Activated CD8-positive, alpha-beta memory T cell treated with anti-CD3 and anti-CD28 coated beads, Interleukin-2, amount 50 U/mL, for 1 hour (primary cell): ENCODE data around the gene EFHC1.

ENCODE experiments used
- DNase-seq: peaks from one replicate; pipeline ENCODE4 v3.0.0-alpha.2; 2020; ENCODE audit errors: extremely low read depth

The EFHC1 gene

GRCh38 chr6:52554684-52555280, 134.6 kb downstream of the EFHC1 start:
- DNase-seq: no peak

DNA sequence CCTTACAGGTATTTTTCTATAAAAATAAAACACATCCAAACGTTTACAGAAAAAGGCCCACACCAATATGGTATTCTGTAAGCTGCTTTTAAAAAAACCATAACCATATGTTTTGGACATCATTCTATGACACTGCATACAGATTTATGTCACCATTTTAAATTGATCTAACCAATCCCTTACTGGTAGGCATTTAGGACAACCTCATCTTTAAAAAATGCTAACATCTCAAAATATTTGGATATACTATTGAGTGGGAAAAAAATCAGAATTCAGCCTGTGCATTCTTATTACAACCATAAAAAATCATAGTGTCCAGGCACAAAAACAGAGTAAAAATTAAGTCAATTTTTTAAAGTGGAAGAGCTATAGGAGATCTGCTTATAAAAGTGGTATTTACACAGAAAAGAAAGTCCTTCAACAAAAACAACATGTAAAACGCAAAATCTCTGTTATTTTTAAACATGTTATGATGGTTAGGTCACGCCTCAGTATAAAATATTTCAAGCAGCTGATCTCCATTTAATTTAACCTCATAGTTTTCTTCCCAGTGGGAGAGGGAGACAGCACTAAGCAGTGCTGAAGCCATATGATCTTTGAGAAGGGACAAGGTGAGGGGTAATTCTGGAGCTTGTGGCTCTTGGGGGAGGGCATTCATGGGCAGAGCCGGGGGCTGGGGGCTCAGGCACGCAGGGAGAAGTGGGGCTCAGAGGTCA, 135.5 kb downstream of the EFHC1 start:
- no peak for DNase-seq

GRCh38 chr6:52557389-52558265, 137.5 kb downstream of the EFHC1 start:
- no peak for DNase-seq

- no peak for DNase-seq
Measured at GRCh38 chr6:52558266-52559000, 138.3 kb downstream of the EFHC1 start.

DNA sequence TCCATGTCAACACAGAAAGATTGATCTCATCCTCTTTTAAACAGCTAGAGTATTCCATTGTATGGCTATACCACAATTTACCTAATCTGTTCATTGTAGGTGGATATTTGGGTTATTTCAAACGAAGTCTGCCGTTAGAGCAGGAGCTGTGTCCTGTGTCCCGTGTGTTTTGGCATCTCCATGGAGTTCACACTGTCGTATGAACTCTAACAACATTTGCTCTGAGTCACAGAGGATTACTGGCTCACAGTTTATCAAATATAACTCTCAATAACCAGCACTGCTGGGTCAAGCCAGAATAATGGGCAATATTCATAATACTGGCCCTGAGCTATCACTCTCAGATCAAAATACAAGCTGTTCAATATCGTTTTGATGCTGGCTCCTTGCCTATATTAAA, 140.3 kb downstream of the EFHC1 start:
- no peak for DNase-seq

DNA sequence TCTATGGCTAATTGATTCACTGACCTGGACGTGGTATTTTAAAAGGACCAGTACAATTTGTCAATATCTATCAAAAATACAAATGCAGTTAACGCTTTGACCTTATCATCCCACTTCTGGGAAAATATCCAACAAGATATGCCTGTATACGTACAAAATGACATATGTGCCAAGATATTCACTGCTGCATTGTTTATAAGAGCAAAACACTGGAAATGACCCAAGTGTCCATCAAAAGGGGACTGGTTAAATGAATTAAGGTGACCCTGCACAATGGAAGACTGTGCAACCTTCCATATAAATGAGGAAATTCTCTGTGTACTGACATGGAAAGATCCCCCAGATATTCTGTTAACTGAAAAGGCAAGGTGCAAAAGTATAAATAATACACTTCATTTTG, 142.8 kb downstream of the EFHC1 start:
- no peak for DNase-seq

- no peak for DNase-seq
Measured at GRCh38 chr6:52564856-52565255, 144.7 kb downstream of the EFHC1 start.

- no peak for DNase-seq
Measured at GRCh38 chr6:52566201-52566600, 146.1 kb downstream of the EFHC1 start.

- DNase-seq: no peak
Measured at GRCh38 chr6:52566853-52567279, 146.7 kb downstream of the EFHC1 start.

GRCh38 chr6:52568320-52568719, 148.2 kb downstream of the EFHC1 start:
- no peak for DNase-seq

DNA sequence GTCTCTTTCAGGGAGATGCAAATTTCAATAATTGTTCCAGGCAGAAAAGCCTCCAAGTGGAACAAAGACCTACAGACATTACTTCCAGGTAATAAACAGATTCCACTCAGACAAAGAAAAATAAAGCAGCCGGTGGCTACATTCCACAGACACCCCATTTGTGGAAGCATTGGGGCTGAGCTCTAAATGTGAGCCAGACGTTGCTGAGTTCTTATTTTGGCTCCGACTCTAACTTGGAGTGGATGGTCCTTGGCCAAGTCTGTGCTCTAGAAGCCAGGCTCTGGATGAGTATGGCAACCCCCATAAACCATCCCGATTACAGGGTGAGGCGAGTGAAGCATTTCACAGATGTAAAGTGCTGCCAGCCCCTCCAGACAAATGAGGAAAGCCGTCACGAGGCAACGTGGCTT, 150.2 kb downstream of the EFHC1 start:
- DNase-seq: no peak

DNA sequence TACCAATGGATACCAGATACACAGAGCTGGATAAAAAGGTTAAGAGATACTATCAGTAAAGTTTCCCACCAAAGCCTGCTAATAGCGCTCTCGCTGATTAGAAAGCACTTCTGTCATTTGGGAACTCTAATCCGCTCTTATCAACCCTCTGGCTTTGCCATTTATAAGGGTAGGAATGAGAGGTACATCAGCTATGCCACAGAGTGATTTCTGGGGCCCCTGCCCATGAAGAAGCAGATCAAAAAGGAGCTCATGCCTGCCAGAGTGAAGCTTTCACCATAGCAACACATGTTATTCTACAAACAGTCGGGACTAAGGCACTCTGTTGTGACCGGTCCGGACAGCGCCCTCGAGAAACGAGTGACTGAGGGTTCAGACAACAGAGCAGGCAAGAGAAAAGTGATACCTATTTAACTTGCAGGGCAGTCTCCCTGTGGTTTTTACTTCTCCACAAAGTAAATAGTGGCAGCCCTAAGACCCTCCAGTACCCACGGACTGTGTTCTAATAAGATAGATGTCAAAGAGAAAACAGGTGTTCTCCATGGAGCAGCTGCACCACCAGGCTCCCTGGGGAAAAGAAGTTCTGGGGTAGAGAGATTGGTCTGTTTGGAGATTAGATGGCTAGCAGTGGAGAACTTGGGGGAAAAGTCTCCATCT, 151.1 kb downstream of the EFHC1 start:
- no peak for DNase-seq

DNA sequence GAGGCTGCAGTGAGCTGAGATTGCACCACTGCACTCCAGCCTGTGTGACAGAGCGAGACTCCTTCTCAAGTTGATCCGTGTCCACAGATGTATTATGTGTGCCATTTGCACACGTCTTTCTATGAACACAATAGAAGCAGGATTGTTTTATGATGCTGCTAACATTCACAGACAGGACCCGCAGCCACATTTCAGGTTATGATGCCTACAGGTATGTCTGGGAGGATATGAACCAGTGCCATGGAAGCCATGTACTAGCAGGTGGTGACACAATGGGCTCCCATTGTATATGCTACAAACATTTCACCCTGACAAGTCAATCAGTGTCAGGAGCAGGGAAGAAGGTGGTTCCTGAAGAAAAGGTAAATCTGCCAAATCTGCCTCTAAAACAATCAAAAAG, 152.4 kb downstream of the EFHC1 start:
- no peak for DNase-seq

DNA sequence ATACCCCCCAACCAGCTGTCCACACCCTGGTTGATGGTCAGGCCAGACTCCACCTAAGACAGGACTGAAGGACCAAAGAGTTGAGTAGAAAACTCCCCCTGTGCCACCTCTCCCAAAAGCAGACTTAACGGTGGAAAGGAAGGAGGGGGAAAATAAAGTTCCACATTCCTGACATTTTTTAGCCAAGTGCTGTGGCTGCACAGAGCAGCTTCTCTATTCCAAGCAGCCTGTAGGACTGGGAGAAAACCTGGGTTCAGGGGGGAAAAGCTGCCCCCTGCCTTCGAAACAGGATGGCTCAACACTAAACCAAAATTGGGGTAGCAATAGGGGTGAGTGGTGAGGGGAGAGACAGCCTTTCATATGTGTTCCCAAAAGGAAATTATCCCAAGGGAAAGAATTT, 153.2 kb downstream of the EFHC1 start:
- DNase-seq: no peak
